HEK293 (cell line): ENCODE measurements around the gene HOXC11.

Experiments used
- CTCF ChIA-PET: fragments of 350-600 bp; formaldehyde crosslinking; extraction: SDS; loops from one replicate; lab custom pipeline; 2021; ENCODE audit warnings: antibody characterized with exemption; lab: Yijun Ruan, JAX
- POLR2A ChIA-PET: fragments of 300-600 bp; formaldehyde crosslinking; extraction: SDS; loops from one replicate; lab custom pipeline; 2020; ENCODE audit warnings: antibody characterized with exemption, inconsistent platforms; lab: Yijun Ruan, JAX
- H3K27ac ChIP-seq: fragments of 200-500 bp; sonication (Bioruptor generic); 2 replicates; pipeline ENCODE4 v1.5.1; 2014; ENCODE audit warnings: low read depth, low read length, control low read depth, inconsistent platforms; ENCODE audit errors: extremely low read depth
- H3K36me3 ChIP-seq, 2 experiments: fragments of 200-500 bp in 1 of 2; sonication (Bioruptor generic) in 1 of 2; 1 replicate in 1 of 2; 2 replicates in 1 of 2; pipeline ENCODE4 v1.5.1; 2014 to 2017; ENCODE audit warnings: inconsistent platforms in 2 of 2, low read length in 2 of 2; ENCODE audit not compliant: control insufficient read depth in 2 of 2, insufficient read depth in 1 of 2
- H3K4me1 ChIP-seq: fragments of 200-500 bp; sonication (Bioruptor generic); 2 replicates; pipeline ENCODE4 v1.5.1; 2014; ENCODE audit warnings: mild to moderate bottlenecking, low read length, inconsistent platforms; ENCODE audit not compliant: control insufficient read depth, insufficient read depth
- H3K4me3 ChIP-seq: 2 replicates; pipeline ENCODE4 v1.5.1; 2011; ENCODE audit warnings: low read depth, mild to moderate bottlenecking, control low read depth, low read length, moderate library complexity
- H3K9me3 ChIP-seq: fragments of 200-500 bp; sonication (Bioruptor generic); 2 replicates; pipeline ENCODE4 v1.5.1; 2014; ENCODE audit warnings: low read depth, low read length, inconsistent platforms; ENCODE audit not compliant: control insufficient read depth, insufficient read depth
- CTCF ChIP-seq: fragments of 450-650 bp; formaldehyde crosslinking; IDR thresholded peaks from 2 replicates; pipeline ENCODE4 v1.5.1; 2016; ENCODE audit warnings: missing biosample characterization, missing genetic modification characterization
- GFI1B ChIP-seq: fragments of 450-650 bp; formaldehyde crosslinking; IDR thresholded peaks from 2 replicates; pipeline ENCODE4 v1.5.1; 2016; ENCODE audit warnings: missing biosample characterization, missing genetic modification characterization
- PATZ1 ChIP-seq: fragments of 450-650 bp; formaldehyde crosslinking; IDR thresholded peaks from 2 replicates; pipeline ENCODE4 v1.5.1; 2016; ENCODE audit warnings: missing biosample characterization, missing genetic modification characterization
- PRDM1 ChIP-seq: fragments of 450-650 bp; formaldehyde crosslinking; IDR thresholded peaks from 2 replicates; pipeline ENCODE4; 2016; ENCODE audit warnings: missing biosample characterization, missing genetic modification characterization
- REPIN1 ChIP-seq: fragments of 450-650 bp; formaldehyde crosslinking; IDR thresholded peaks from 2 replicates; pipeline ENCODE4 v1.5.1; 2017; ENCODE audit warnings: missing biosample characterization, missing genetic modification characterization, low read depth
- SP7 ChIP-seq: fragments of 450-650 bp; formaldehyde crosslinking; IDR thresholded peaks from 2 replicates; pipeline ENCODE4 v1.5.1; 2016; ENCODE audit warnings: missing biosample characterization, missing genetic modification characterization
- WT1 ChIP-seq: fragments of 450-650 bp; formaldehyde crosslinking; IDR thresholded peaks from 2 replicates; pipeline ENCODE4 v1.5.1; 2016; ENCODE audit warnings: missing biosample characterization, missing genetic modification characterization
- ZBTB20 ChIP-seq: fragments of 450-650 bp; formaldehyde crosslinking; IDR thresholded peaks from 2 replicates; pipeline ENCODE4 v1.5.1; 2016; ENCODE audit warnings: missing biosample characterization, missing genetic modification characterization
- ZIC2 ChIP-seq: fragments of 450-650 bp; formaldehyde crosslinking; IDR thresholded peaks from 2 replicates; pipeline ENCODE4 v1.5.1; 2016; ENCODE audit warnings: missing biosample characterization, missing genetic modification characterization
- ZNF112 ChIP-seq: fragments of 450-650 bp; formaldehyde crosslinking; IDR thresholded peaks from 2 replicates; pipeline ENCODE4 v1.5.0; 2017; ENCODE audit warnings: missing biosample characterization, missing genetic modification characterization
- ZNF2 ChIP-seq: fragments of 450-650 bp; formaldehyde crosslinking; IDR thresholded peaks from 2 replicates; pipeline ENCODE4 v1.5.1; 2016; ENCODE audit warnings: missing biosample characterization, missing genetic modification characterization
- ZNF335 ChIP-seq: fragments of 450-650 bp; formaldehyde crosslinking; conservative IDR thresholded peaks from 2 replicates; pipeline ENCODE4 v1.5.1; 2016; ENCODE audit warnings: missing biosample characterization, missing genetic modification characterization
- ZNF398 ChIP-seq: fragments of 450-650 bp; formaldehyde crosslinking; IDR thresholded peaks from 2 replicates; pipeline ENCODE4 v1.5.1; 2017; ENCODE audit warnings: missing biosample characterization, missing genetic modification characterization
- ZNF423 ChIP-seq: fragments of 450-650 bp; formaldehyde crosslinking; IDR thresholded peaks from 2 replicates; pipeline ENCODE4 v1.5.1; 2016; ENCODE audit warnings: missing biosample characterization, missing genetic modification characterization
- ZNF596 ChIP-seq: fragments of 450-650 bp; IDR thresholded peaks from 2 replicates; pipeline ENCODE4 v1.5.0; 2018; ENCODE audit warnings: missing biosample characterization, mild to moderate bottlenecking, missing genetic modification characterization, moderate library complexity
- ZNF600 ChIP-seq: fragments of 450-650 bp; formaldehyde crosslinking; IDR thresholded peaks from 2 replicates; pipeline ENCODE4 v1.5.1; 2016; ENCODE audit warnings: missing biosample characterization, missing genetic modification characterization
- ZNF624 ChIP-seq: fragments of 450-650 bp; formaldehyde crosslinking; IDR thresholded peaks from 2 replicates; pipeline ENCODE4 v1.5.1; 2017; ENCODE audit warnings: missing biosample characterization, missing genetic modification characterization
- ZNF629 ChIP-seq: fragments of 450-650 bp; formaldehyde crosslinking; IDR thresholded peaks from 2 replicates; pipeline ENCODE4 v1.5.1; 2017; ENCODE audit warnings: missing biosample characterization, missing genetic modification characterization
- ZNF660 ChIP-seq: fragments of 450-650 bp; IDR thresholded peaks from 2 replicates; pipeline ENCODE4 v1.5.1; 2018; ENCODE audit warnings: missing biosample characterization, mild to moderate bottlenecking, missing genetic modification characterization
- ZNF664 ChIP-seq: fragments of 450-650 bp; formaldehyde crosslinking; IDR thresholded peaks from 2 replicates; pipeline ENCODE4 v1.5.1; 2016; ENCODE audit warnings: missing biosample characterization, missing genetic modification characterization
- ZNF677 ChIP-seq: fragments of 450-650 bp; IDR thresholded peaks from 2 replicates; pipeline ENCODE4 v1.5.0; 2018; ENCODE audit warnings: missing biosample characterization, mild to moderate bottlenecking, missing genetic modification characterization, moderate library complexity
- ZNF692 ChIP-seq: fragments of 450-650 bp; formaldehyde crosslinking; IDR thresholded peaks from 2 replicates; pipeline ENCODE4 v1.5.1; 2016; ENCODE audit warnings: missing biosample characterization, missing genetic modification characterization
- ZNF701 ChIP-seq: fragments of 450-650 bp; formaldehyde crosslinking; IDR thresholded peaks from 2 replicates; pipeline ENCODE4 v1.5.1; 2016; ENCODE audit warnings: missing biosample characterization, missing genetic modification characterization
- ZNF704 ChIP-seq: fragments of 450-650 bp; formaldehyde crosslinking; IDR thresholded peaks from 2 replicates; pipeline ENCODE4 v1.5.1; 2016; ENCODE audit warnings: missing biosample characterization, missing genetic modification characterization
- ZNF791 ChIP-seq: fragments of 450-650 bp; formaldehyde crosslinking; IDR thresholded peaks from 2 replicates; pipeline ENCODE4 v1.5.1; 2016; ENCODE audit warnings: missing biosample characterization, missing genetic modification characterization
- ZSCAN30 ChIP-seq: fragments of 450-650 bp; IDR thresholded peaks from 2 replicates; pipeline ENCODE4 v1.5.1; 2018; ENCODE audit warnings: missing biosample characterization, mild to moderate bottlenecking, missing genetic modification characterization, moderate library complexity

The HOXC11 gene

GRCh38 chr12:54009171-54010052, 36.5 kb downstream of the HOXC11 start (continued):
- TF ChIP-seq ZNF701 (tag by site-specific recombination): no peak
- TF ChIP-seq GFI1B (tag by site-specific recombination): 0 out of 2 replicates have a peak, but pooled peaks have one; percentile 16
- peak; percentile 98 for TF ChIP-seq ZNF600
- peak; percentile 74 for TF ChIP-seq ZIC2 (tag by site-specific recombination)
- TF ChIP-seq PATZ1 (tag by site-specific recombination): 0 out of 2 replicates have a peak, but pooled peaks have one; percentile 48
- peak; percentile 88 for TF ChIP-seq PRDM1 (tag by site-specific recombination)
- peak; percentile 21; the same call in 1 of the 2 replicates for TF ChIP-seq ZNF2 (tag by site-specific recombination)
- TF ChIP-seq WT1 (tag by site-specific recombination): 0 out of 2 replicates have a peak, but pooled peaks have one; percentile 31
- TF ChIP-seq ZNF692 (tag by site-specific recombination): no peak
- TF ChIP-seq ZNF624 (tag by site-specific recombination): no peak
- TF ChIP-seq ZNF664: no peak
- no peak for TF ChIP-seq ZNF677
- TF ChIP-seq CTCF (tag by site-specific recombination): no peak
- TF ChIP-seq ZNF112 (tag by site-specific recombination): no peak
- TF ChIP-seq ZNF423 (tag by site-specific recombination): peak; percentile 29; the same call in 1 of the 2 replicates

GRCh38 chr12:54010053-54010971, 37.4 kb downstream of the HOXC11 start:
- H3K4me1 ChIP-seq: peaks cover 40% of the 10 kb centered on the region
- POLR2A ChIA-PET: interaction anchor here (2.6 kb wide), 1 partner anchor 7 kb away, joined by 39 read pairs; no protein-coding TSS in a partner anchor
- peak overlapping the region; percentile 93 for H3K27ac ChIP-seq
- H3K4me3 ChIP-seq: no peak overlapping the region
- no peaks in the 10 kb centered on the region for H3K9me3 ChIP-seq
- H3K36me3 ChIP-seq: no peaks in the 10 kb centered on the region
- CTCF ChIA-PET: interaction anchor here (0.5 to 7.9 kb wide), 5 partner anchors 11 to 204 kb away, joined by 3 to 111 read pairs (median 11); no protein-coding TSS in a partner anchor
- peak; percentile 11; the same call in 1 of the 2 replicates for TF ChIP-seq ZNF600
- peak; percentile 16; the same call in 1 of the 2 replicates for TF ChIP-seq ZSCAN30
- peak; percentile 53 for TF ChIP-seq ZNF596 (tag by site-specific recombination)
- no peak for TF ChIP-seq ZNF704
- peak; percentile 70; the same call in 1 of the 2 replicates for TF ChIP-seq ZBTB20 (tag by site-specific recombination)
- TF ChIP-seq ZNF629 (tag by site-specific recombination): peak; percentile 15; the same call in 1 of the 2 replicates
- peak; percentile 66 for TF ChIP-seq SP7 (tag by site-specific recombination)
- no peak for TF ChIP-seq REPIN1
- TF ChIP-seq ZNF660 (tag by site-specific recombination): peak; percentile 40; the same call in 1 of the 2 replicates
- peak; percentile 25; the same call in 1 of the 2 replicates for TF ChIP-seq ZNF398
- no peak for TF ChIP-seq ZNF791 (tag by site-specific recombination)
- peak; percentile 48 for TF ChIP-seq ZNF335 (tag by site-specific recombination)
